ENCODE results near the gene ARMC7.
"Not testable (repeated sequence)": the region's sequence is repeated elsewhere in the genome, so short reads cannot be mapped to it uniquely, and the experiment has no call there.

ARMC7 gene

DNA sequence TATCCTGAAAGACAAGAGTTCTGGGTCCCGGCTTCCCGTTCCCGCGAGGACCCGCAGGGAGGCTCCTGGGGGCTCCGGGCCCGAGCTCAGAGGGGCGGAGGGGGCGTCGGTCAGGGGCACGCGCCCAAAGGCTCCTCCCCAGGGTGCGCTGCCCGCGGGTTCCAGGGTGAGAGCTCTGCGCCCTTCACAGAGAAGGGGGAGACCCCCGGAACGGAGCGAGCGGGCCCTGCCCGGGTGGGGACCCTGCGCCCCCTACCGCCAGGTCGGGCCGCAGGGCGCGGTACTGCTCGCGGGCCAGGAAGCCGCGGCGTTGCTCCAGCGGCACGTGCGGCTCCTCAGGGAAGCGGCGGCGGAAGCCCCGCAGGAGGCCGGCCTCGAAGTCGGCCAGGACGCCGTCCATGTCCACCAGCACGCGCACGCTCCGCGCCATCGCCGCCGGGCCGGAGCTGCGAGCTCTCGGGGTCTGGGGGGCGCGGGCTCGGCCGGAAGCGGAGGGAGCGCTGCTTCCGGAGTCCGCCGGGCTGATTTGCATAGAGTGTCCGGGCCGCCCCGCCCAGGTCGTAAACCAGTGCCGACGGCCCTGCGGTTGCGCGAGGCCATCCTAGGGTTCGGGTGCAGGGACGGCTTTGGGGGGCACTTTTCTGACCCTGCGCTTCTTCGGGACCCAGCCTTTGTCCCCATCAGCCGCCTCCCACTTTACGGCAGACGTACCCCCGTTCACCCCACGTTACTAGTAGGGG lies 21.7 kb downstream of the ARMC7 start, which contains the start of gene NT5C:
TSS of gene NT5C (minus strand) at position 465 of the 740 bp plus-strand sequence. CDS start at position 430, 35 bp downstream.
- Histone ChIP-seq H3K27me3 (ENCODE audit: control insufficient read depth, low read length) (no peaks in the 10 kb centered on the region), H3K9me3 (ENCODE audit: control insufficient read depth, insufficient read depth, low read length) (no peaks in the 10 kb centered on the region), H3K79me2 (ENCODE audit: control insufficient read depth, low read length) (peaks cover 21% of the 10 kb centered on the region), H3K27ac (ENCODE audit: low read depth, low read length) (peak within 1 kb of the TSS; percentile 78), H3K4me1 (ENCODE audit: control insufficient read depth, low read length) (peaks cover 16% of the 10 kb centered on the region), H3K4me3 (ENCODE audit: low read length) (peak within 1 kb of the TSS; percentile 93), H4K20me1 (ENCODE audit: control insufficient read depth, insufficient read depth, low read depth, low read length) (no peaks in the 10 kb centered on the region), H3K4me2 (ENCODE audit: low read length) (peak within 1 kb of the TSS; percentile 66), H3K36me3 (ENCODE audit: control insufficient read depth, low read length) (peaks cover 33% of the 10 kb centered on the region), H3F3A (ENCODE audit: control insufficient read depth, insufficient read depth) (peaks cover 31% of the 10 kb centered on the region), H3K9me2 (replicated peaks; ENCODE audit: control insufficient read depth, low read length) (no peaks in the 10 kb centered on the region)
- TF ChIP-seq EZH2phosphoT487 (IDR thresholded peaks at IDR 0.05; ENCODE audit: borderline replicate concordance, low read length), result no peak
- TF ChIP-seq, protein P1, sequence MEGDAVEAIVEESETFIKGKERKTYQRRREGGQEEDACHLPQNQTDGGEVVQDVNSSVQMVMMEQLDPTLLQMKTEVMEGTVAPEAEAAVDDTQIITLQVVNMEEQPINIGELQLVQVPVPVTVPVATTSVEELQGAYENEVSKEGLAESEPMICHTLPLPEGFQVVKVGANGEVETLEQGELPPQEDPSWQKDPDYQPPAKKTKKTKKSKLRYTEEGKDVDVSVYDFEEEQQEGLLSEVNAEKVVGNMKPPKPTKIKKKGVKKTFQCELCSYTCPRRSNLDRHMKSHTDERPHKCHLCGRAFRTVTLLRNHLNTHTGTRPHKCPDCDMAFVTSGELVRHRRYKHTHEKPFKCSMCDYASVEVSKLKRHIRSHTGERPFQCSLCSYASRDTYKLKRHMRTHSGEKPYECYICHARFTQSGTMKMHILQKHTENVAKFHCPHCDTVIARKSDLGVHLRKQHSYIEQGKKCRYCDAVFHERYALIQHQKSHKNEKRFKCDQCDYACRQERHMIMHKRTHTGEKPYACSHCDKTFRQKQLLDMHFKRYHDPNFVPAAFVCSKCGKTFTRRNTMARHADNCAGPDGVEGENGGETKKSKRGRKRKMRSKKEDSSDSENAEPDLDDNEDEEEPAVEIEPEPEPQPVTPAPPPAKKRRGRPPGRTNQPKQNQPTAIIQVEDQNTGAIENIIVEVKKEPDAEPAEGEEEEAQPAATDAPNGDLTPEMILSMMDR (IDR thresholded peaks at IDR 0.05; ENCODE audit: low read depth, low read length, poor library complexity, severe bottlenecking), result peak; percentile 76

DNA sequence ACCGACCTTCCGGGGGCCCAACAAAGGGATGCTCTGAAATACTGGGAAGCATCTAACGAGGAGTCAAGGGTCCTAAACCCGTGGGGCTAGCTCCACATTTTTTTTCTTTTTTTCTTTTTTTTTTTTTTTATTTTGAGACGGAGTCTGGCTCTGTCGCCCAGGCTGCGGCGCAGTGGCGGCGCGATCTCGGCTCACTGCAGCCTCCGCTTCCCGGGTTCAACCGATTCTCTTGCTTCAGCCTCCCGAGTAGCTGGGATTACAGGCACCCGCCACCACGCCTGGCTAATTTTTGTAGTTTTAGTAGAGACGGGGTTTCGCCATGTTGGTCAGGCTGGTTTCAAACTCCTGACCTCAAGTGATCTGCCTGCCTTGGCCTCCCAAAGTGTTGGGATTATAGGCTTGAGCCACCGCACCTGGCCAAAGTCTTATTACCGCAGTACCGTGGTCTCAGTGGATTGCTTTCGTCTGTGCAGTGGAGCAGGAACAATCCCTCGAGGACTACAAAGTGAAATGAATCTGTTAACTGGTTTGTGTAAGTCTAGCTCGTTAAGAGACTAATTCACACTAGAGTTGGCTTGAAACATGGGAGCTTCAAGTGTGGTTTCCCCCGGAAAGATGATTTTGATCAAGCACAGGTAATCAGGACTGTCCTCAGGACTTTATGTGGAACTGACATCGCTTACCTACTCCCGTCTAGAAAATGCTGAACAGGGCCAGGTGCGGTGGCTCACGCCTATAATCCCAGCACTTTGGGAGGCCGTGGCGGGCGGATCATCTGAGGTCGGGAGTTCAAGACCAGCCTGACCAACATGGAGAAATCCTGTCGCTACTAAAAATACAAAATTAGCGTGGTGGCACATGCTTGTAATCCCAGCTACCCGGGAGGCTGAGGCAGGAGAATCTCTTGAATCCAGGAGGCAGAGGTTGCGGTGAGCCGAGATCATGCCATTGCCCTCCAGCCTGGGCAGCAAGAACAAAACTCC lies 22.5 kb downstream of the ARMC7 start:
- H3K4me3 ChIP-seq (ENCODE audit: low read length), result peak overlapping the region; percentile 93
- H4K20me1 ChIP-seq (ENCODE audit: control insufficient read depth, insufficient read depth, low read depth, low read length); H3K27me3 ChIP-seq (ENCODE audit: control insufficient read depth, low read length); H3K9me2 ChIP-seq (replicated peaks; ENCODE audit: control insufficient read depth, low read length); H3K9me3 ChIP-seq (ENCODE audit: control insufficient read depth, insufficient read depth, low read length): not testable (repeated sequence)
- peaks cover 33% of the 10 kb centered on the region for H3K36me3 ChIP-seq (ENCODE audit: control insufficient read depth, low read length)
- H3K27ac ChIP-seq (ENCODE audit: low read depth, low read length), result peak overlapping the region; percentile 78
- H3K4me2 ChIP-seq (ENCODE audit: low read length), result peak overlapping the region; percentile 66
- peaks cover 16% of the 10 kb centered on the region for H3K4me1 ChIP-seq (ENCODE audit: control insufficient read depth, low read length)
- H3F3A ChIP-seq (ENCODE audit: control insufficient read depth, insufficient read depth), result peaks cover 37% of the 10 kb centered on the region
- H3K79me2 ChIP-seq (ENCODE audit: control insufficient read depth, low read length), result peaks cover 21% of the 10 kb centered on the region

DNA sequence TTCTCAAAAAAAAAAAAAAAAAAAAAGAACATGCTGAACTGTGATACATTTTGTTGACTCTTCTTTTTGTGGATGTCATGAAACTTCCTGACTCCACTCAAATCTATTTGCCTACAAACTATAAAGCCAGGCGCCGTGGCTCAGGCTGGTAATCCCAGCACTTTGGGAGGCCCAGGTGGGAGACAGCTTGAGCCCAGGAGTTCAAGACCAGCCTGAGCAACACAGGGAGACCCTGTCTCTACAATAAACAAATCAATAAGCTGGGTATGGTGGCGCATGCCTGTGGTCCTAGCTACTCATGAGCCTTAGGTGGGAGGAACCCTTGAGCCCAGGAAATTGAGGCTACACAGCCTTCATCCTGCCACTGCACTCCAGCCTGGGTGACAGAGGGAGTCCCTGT lies 23.2 kb downstream of the ARMC7 start:
- Histone ChIP-seq H3K36me3 (ENCODE audit: control insufficient read depth, low read length) (peaks cover 39% of the 10 kb centered on the region), H3K4me2 (ENCODE audit: low read length) (no peak overlapping the region), H3K9me3 (ENCODE audit: control insufficient read depth, insufficient read depth, low read length) (no peaks in the 10 kb centered on the region), H3K4me3 (ENCODE audit: low read length) (no peak overlapping the region), H3K79me2 (ENCODE audit: control insufficient read depth, low read length) (peaks cover 21% of the 10 kb centered on the region), H3K27ac (ENCODE audit: low read depth, low read length) (no peak overlapping the region), H3K27me3 (ENCODE audit: control insufficient read depth, low read length) (no peaks in the 10 kb centered on the region), H3F3A (ENCODE audit: control insufficient read depth, insufficient read depth) (peaks cover 32% of the 10 kb centered on the region), H3K4me1 (ENCODE audit: control insufficient read depth, low read length) (peaks cover 16% of the 10 kb centered on the region), H4K20me1 (ENCODE audit: control insufficient read depth, insufficient read depth, low read depth, low read length) (no peaks in the 10 kb centered on the region), H3K9me2 (replicated peaks; ENCODE audit: control insufficient read depth, low read length) (no peaks in the 10 kb centered on the region)
- no peak for TF ChIP-seq EZH2phosphoT487 (IDR thresholded peaks at IDR 0.05; ENCODE audit: borderline replicate concordance, low read length)

DNA sequence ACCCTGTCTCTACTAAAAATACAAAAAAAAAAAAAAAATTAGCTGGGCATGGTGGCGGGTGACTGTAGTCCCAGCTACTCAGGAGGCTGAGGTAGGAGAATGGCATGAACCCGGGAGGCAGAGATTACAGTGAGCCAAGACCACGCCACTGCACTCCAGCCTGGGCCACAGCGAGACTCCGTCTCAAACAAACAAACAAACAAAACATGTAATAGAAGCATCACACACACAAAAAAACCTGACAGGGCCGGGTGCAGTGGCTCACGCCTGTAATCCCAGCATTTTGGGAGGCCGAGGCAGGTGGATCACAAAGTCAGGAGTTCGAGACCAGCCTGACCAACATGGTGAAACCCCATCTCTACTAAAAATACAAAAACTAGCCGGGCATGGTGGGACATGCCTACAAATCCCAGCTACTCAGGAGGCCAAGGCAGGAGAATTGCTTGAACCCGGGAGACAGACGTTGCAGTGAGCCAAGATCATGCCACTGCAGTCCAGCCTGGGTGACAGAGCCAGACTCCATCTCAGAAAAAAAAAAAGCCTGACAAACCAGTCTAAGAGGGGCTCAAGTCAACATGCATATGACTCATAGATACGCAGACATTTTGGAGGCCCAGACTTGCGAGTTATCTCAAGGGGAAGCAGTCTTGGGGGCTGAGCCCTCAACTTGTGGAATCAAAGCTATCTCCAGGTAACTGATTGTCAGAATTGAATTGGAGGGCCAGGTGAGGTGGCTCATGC lies 24.0 kb downstream of the ARMC7 start:
- not testable (repeated sequence) for H3K27ac ChIP-seq (ENCODE audit: low read depth, low read length); H3K27me3 ChIP-seq (ENCODE audit: control insufficient read depth, low read length); H3K9me3 ChIP-seq (ENCODE audit: control insufficient read depth, insufficient read depth, low read length); H3K9me2 ChIP-seq (replicated peaks; ENCODE audit: control insufficient read depth, low read length); H4K20me1 ChIP-seq (ENCODE audit: control insufficient read depth, insufficient read depth, low read depth, low read length); H3K4me2 ChIP-seq (ENCODE audit: low read length); H3K4me3 ChIP-seq (ENCODE audit: low read length)
- H3K79me2 ChIP-seq (ENCODE audit: control insufficient read depth, low read length), result peaks cover 21% of the 10 kb centered on the region
- peaks cover 45% of the 10 kb centered on the region for H3K36me3 ChIP-seq (ENCODE audit: control insufficient read depth, low read length)
- H3F3A ChIP-seq (ENCODE audit: control insufficient read depth, insufficient read depth), result peaks cover 39% of the 10 kb centered on the region
- H3K4me1 ChIP-seq (ENCODE audit: control insufficient read depth, low read length), result peaks cover 16% of the 10 kb centered on the region
